HCT116 (cell line): Measurements from ENCODE around the gene ARPC5. TPM values are rescaled to one million over a fixed set of nuclear protein-coding genes. Genes with fewer than 3 reads are reported as not detected.

Experiments used
- ATAC-seq: fragments of 200-7000 bp; cut with Tn5 transposase; 2 replicates; pipeline ENCODE4 v1.9.1; 2020; ENCODE audit warnings: mild to moderate bottlenecking, moderate library complexity
- BruUV-seq: library from RNA; stranded (reverse); fragments of 400-500 nt; replicated peaks from 2 replicates; lab custom pipeline; 2021; lab: Mats Ljungman, UMichigan
- CTCF ChIA-PET: fragments of 300-600 bp; sonication (Branson Sonifier 250); formaldehyde crosslinking; loops from one replicate; lab custom pipeline; 2021; ENCODE audit warnings: antibody characterized with exemption; lab: Charles Lee
- POLR2A ChIA-PET: fragments of 300-600, 350-600 bp; sonication (Branson Sonifier 250); formaldehyde crosslinking; loops from one replicate; lab custom pipeline; 2021; ENCODE audit warnings: antibody characterized with exemption; lab: Charles Lee
- RAD21 ChIA-PET, 2 experiments: fragments of 300-600 bp; sonication (Branson Sonifier 250); formaldehyde crosslinking; loops; one replicate each; lab custom pipeline; 2023; ENCODE audit warnings: low total read pairs in 2 of 2; ENCODE audit not compliant: uncharacterized antibody in 2 of 2, unreplicated experiment in 2 of 2, low non-redundant PET in 1 of 2; lab: Charles Lee
- DNase-seq: peaks from one replicate; pipeline ENCODE4 v3.0.0-alpha.2; 2010; ENCODE audit warnings: low read depth, low spot score
- H2AFZ ChIP-seq: fragments of 200-600 bp; shearing (Covaris generic), sonication (generic); 2 replicates; pipeline ENCODE4 v1.6.1; 2017; ENCODE audit warnings: low read depth, mixed run types, mixed read lengths, antibody characterized with exemption, low read length; ENCODE audit not compliant: poor library complexity, severe bottlenecking
- H3K27ac ChIP-seq: 2 replicates; pipeline ENCODE4 v1.5.1; 2012; ENCODE audit warnings: low read depth, low read length
- H3K27me3 ChIP-seq: fragments of 200-600 bp; sonication (generic); 2 replicates; pipeline ENCODE4 v1.6.1; 2016; ENCODE audit warnings: mixed run types, low read length, mixed read lengths; ENCODE audit not compliant: insufficient read depth
- H3K36me3 ChIP-seq, 2 experiments: fragments of 200-500 bp in 1 of 2; fragments of 200-600 bp in 1 of 2; sonication (Bioruptor generic) in 1 of 2; sonication (generic) in 1 of 2; 2 replicates each; pipeline versions ENCODE4 v1.5.1 to v1.6.1; 2014 to 2016; ENCODE audit warnings: low read length in 2 of 2, inconsistent platforms in 1 of 2, mixed read lengths in 1 of 2, mixed run types in 1 of 2; ENCODE audit not compliant: insufficient read depth in 2 of 2, control insufficient read depth in 1 of 2
- H3K4me1 ChIP-seq, 2 experiments: fragments of 200-600 bp in 1 of 2; sonication (generic) in 1 of 2; 2 replicates each; pipeline versions ENCODE4 v1.5.1 to v1.6.1; 2012 to 2017; ENCODE audit warnings: low read length in 2 of 2, inconsistent platforms in 1 of 2, mild to moderate bottlenecking in 1 of 2, mixed read lengths in 1 of 2, mixed run types in 1 of 2, moderate library complexity in 1 of 2; ENCODE audit not compliant: insufficient read depth in 2 of 2, control insufficient read depth in 1 of 2
- H3K4me2 ChIP-seq: fragments of 200-600 bp; sonication (generic); 2 replicates; pipeline ENCODE4 v1.6.1; 2017; ENCODE audit warnings: mixed run types, low read length, mixed read lengths
- H3K4me3 ChIP-seq, 2 experiments: fragments of 200-600 bp in 1 of 2; sonication (generic) in 1 of 2; replicated peaks in 1 of 2; 2 replicates each; pipeline ENCODE4 v1.5.1; 2011 to 2016; ENCODE audit warnings: low read length in 2 of 2, control low read depth in 1 of 2, low read depth in 1 of 2, mild to moderate bottlenecking in 1 of 2, mixed read lengths in 1 of 2, mixed run types in 1 of 2
- H3K79me2 ChIP-seq: fragments of 200-600 bp; sonication (generic); 2 replicates; pipeline ENCODE4 v1.6.1; 2017; ENCODE audit warnings: mild to moderate bottlenecking, mixed run types, low read length, moderate library complexity, mixed read lengths; ENCODE audit not compliant: insufficient read depth
- H3K9ac ChIP-seq: fragments of 200-600 bp; sonication (generic); 2 replicates; pipeline ENCODE4 v1.6.1; 2016; ENCODE audit warnings: low read length, mixed read lengths
- H3K9me2 ChIP-seq: fragments of 200-600 bp; sonication (generic), shearing (Covaris generic); 2 replicates; pipeline ENCODE4 v1.6.1; 2017; ENCODE audit warnings: mixed run types, mild to moderate bottlenecking, moderate library complexity; ENCODE audit not compliant: insufficient read depth
- H3K9me3 ChIP-seq, 2 experiments: fragments of 200-500 bp in 1 of 2; fragments of 200-600 bp in 1 of 2; sonication (Bioruptor generic) in 1 of 2; sonication (generic) in 1 of 2; 2 replicates each; pipeline ENCODE4 v1.6.1; 2014 to 2017; ENCODE audit warnings: low read length in 2 of 2, mixed read lengths in 2 of 2, inconsistent platforms in 1 of 2, low read depth in 1 of 2, mild to moderate bottlenecking in 1 of 2, mixed run types in 1 of 2, moderate library complexity in 1 of 2; ENCODE audit not compliant: control insufficient read depth in 1 of 2, insufficient read depth in 1 of 2
- H4K20me1 ChIP-seq: fragments of 200-600 bp; sonication (generic), shearing (Covaris generic); 2 replicates; pipeline ENCODE4 v1.6.1; 2017; ENCODE audit warnings: mixed run types, mild to moderate bottlenecking, moderate library complexity; ENCODE audit not compliant: insufficient read depth
- CEBPB ChIP-seq: IDR thresholded peaks from 2 replicates; pipeline ENCODE4 v1.6.1; 2012; ENCODE audit warnings: low read depth
- EGR1 ChIP-seq: IDR thresholded peaks from 2 replicates; pipeline ENCODE4 v1.6.1; 2012; ENCODE audit warnings: low read depth
- ELF1 ChIP-seq: IDR thresholded peaks from 2 replicates; pipeline ENCODE4 v1.6.1; 2012; ENCODE audit warnings: low read depth, borderline replicate concordance
- EZH2 ChIP-seq: fragments of 200-600 bp; sonication (generic); IDR thresholded peaks from 2 replicates; pipeline ENCODE4 v1.6.1; 2017; ENCODE audit warnings: antibody characterized with exemption, mixed run types
- JUND ChIP-seq: IDR thresholded peaks from 2 replicates; pipeline ENCODE4 v1.6.1; 2012
- RAD21 ChIP-seq: IDR thresholded peaks from 2 replicates; pipeline ENCODE4 v1.6.1; 2012; ENCODE audit warnings: low read depth, mild to moderate bottlenecking
- SRF ChIP-seq: IDR thresholded peaks from 2 replicates; pipeline ENCODE4 v1.6.1; 2012; ENCODE audit warnings: low read depth
- TCF7L2 ChIP-seq: IDR thresholded peaks from 2 replicates; pipeline ENCODE4 v1.7.0; 2011; ENCODE audit warnings: borderline replicate concordance, inconsistent platforms; ENCODE audit not compliant: insufficient read depth, insufficient read length; ENCODE audit errors: extremely low read depth
- ZFX ChIP-seq: fragments of 450-650 bp; IDR thresholded peaks from 2 replicates; pipeline ENCODE4 v1.6.1; 2017
- ZNF274 ChIP-seq: fragments of 200-500 bp; sonication (Bioruptor generic); IDR thresholded peaks from 2 replicates; pipeline ENCODE4 v1.6.1; 2014; ENCODE audit warnings: mild to moderate bottlenecking, low read depth, low read length, inconsistent platforms
- intact Hi-C: fragments of 100-400 bp; cut with micrococcal nuclease; formaldehyde crosslinking; loops from 2 replicates; pipeline ENCODE4 v1.10.0; 2022
- total RNA-seq: library from RNA; stranded (reverse); gene quantifications from one replicate; pipeline ENCODE4 v1.2.1, GENCODE V29; 2021; ENCODE audit not compliant: unreplicated experiment

The ARPC5 gene
- total RNA-seq, 1 experiment from 2014 or later: 71.5 TPM

- POLR2A ChIA-PET: no interaction called here
- Histone ChIP-seq H3K9me2 (no peaks in the 10 kb centered on the region), H4K20me1 (no peaks in the 10 kb centered on the region), H3K27me3 (no peaks in the 10 kb centered on the region), H3K9me3 (peaks cover 0 to 4% of the 10 kb centered on the region in 2 experiments; a peak in 1 of 4 replicates), H2AFZ (no peak overlapping the region), H3K4me1 (no peaks in the 10 kb centered on the region), H3K4me2 (no peak overlapping the region), H3K4me3 (no peak overlapping the region), H3K36me3 (no peaks in the 10 kb centered on the region), H3K27ac (no peak overlapping the region), H3K79me2 (no peaks in the 10 kb centered on the region), H3K9ac (no peak overlapping the region)
- CTCF ChIA-PET: interaction anchor here (3.1 kb wide), 1 partner anchor 10 kb away, joined by 19 read pairs; no protein-coding TSS in a partner anchor
- intact Hi-C loops: loop anchor here (5.0 kb wide), 1 partner anchor 393 kb away; no protein-coding TSS in a partner anchor
- ATAC-seq (no peak), DNase-seq (no peak)
- no TSS peak for BruUV-seq
- TF ChIP-seq EGR1: no peak
- TF ChIP-seq TCF7L2: no peak
- TF ChIP-seq JUND: no peak
- RAD21 ChIA-PET: no interaction called here
Observed at GRCh38 chr1:183674886-183675285, 39.3 kb upstream of the ARPC5 start.

- ChIA-PET CTCF (interaction anchor here (3.1 kb wide), 1 partner anchor 11 kb away, joined by 19 read pairs; no protein-coding TSS in a partner anchor), RAD21 (no interaction called here), POLR2A (no interaction called here)
- DNase-seq: no peak
- TF ChIP-seq EZH2 (no peak), ELF1 (no peak), ZFX (no peak), ZNF274 (no peak), CEBPB (no peak), SRF (no peak), RAD21 (no peak)
- no peak for ATAC-seq
- Histone ChIP-seq H3K4me1 (no peaks in the 10 kb centered on the region), H3K36me3 (no peaks in the 10 kb centered on the region), H3K9me3 (peaks cover 0 to 4% of the 10 kb centered on the region in 2 experiments; a peak in 1 of 4 replicates), H4K20me1 (no peaks in the 10 kb centered on the region), H2AFZ (no peak overlapping the region), H3K79me2 (no peaks in the 10 kb centered on the region), H3K27me3 (no peaks in the 10 kb centered on the region), H3K4me2 (no peak overlapping the region), H3K9me2 (no peaks in the 10 kb centered on the region), H3K27ac (no peak overlapping the region), H3K9ac (no peak overlapping the region), H3K4me3 (no peak overlapping the region)
- BruUV-seq: no TSS peak
- intact Hi-C loops: no loop called here
Observed at GRCh38 chr1:183674339-183674738, 38.8 kb upstream of the ARPC5 start.
